NCI-H2107 (cell line): ENCODE results near the gene ABHD17B.
"Not testable (repeated sequence)": the region's sequence is repeated elsewhere in the genome, so short reads cannot be mapped to it uniquely, and the experiment has no call there.

Experiments
- DNase-seq: peaks from one replicate; lab custom pipeline; 2025; lab: John Stamatoyannopoulos, UW

Gene ABHD17B

DNA sequence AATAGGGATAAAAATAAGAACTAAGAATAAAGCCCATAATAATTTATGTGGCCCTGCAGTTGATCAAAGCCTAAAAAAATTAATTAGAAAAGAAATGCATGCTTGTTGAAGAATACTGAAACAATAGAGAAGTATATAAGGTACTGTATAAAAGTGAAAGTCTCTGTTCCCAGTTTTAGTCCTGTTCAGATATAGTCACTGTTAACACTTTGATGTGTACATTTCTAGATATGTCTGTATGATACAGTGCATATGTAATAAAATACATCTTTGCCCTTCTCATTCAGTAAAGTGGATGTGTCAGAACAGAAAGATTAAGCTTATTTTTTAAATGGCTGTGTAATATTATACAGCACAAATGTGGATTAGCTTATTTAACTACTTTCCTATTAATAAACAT is 4.5 kb upstream of the ABHD17B start:
- DNase-seq = no peak

- no peak for DNase-seq
Observed at GRCh38 chr9:71911908-71912335, 929 bp upstream of the ABHD17B start.

DNA sequence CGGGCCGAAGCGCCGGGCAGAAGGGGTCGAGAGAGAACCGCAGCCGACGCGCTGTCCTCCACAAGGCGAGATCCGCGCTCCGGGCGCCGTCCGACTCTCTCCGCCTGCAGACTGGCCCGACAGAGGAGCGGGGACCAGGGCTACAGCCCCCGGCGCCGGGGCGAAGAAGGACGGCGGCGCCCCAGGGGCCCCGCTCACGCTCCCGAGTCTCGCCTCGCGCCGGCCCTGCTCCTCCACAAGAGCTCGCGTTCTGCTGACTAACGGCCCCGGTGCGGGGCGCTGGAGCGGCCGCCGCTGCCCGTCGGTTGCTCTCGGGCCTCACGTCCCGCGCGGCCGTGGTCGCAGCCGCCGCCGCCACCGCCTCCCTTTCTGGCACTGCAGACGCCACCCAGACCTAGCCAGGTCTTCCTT is 338 bp downstream of the ABHD17B start:
- no peak for DNase-seq

- no peak for DNase-seq
Observed at GRCh38 chr9:71909887-71910649, 925 bp downstream of the ABHD17B start.

- no peak for DNase-seq
Observed at GRCh38 chr9:71908825-71909224, 2.2 kb downstream of the ABHD17B start.

- no peak for DNase-seq
Observed at GRCh38 chr9:71904076-71904475, 6.9 kb downstream of the ABHD17B start.

GRCh38 chr9:71901695-71902597 is 9.0 kb downstream of the ABHD17B start:
- no peak for DNase-seq

DNA sequence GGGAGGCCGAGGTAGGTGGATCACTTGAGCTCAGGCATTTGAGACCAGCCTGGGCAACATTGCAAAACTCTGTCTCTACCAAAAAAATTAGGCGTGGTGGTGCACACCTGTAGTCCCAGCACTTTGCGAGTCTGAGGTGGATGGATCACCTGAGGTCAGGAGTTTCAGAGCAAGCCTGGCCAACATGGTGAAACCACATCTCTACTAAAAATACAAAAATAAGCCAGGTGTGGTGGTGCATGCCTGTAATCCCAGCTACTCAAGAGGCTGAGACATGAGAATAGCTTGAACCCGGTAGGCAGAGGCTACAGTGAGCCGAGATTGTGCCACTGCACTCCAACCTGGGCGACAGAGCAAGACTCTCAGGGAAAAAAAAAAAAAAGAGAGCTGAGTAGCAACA is 12.2 kb downstream of the ABHD17B start:
- not testable (repeated sequence) for DNase-seq

GRCh38 chr9:71897577-71897976 is 13.4 kb downstream of the ABHD17B start:
- no peak for DNase-seq

DNA sequence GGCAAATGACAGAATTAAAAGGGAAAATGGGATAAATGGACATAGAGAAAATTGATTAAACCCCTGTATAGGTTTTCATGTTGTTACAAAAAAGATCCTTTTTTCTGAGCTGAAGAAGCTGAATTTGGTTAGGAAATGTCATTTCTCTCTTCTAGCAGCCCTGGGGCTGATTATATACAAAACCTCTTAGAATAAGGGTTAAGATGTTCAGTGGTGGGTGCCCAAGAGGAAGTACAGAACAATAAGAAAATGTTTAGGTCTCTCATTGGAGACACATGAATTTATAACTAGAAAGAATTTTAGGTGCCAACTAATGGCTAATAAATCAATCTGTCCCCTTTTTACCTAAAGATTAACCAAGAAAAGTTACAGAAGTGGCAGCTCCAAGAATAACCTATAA is 14.2 kb downstream of the ABHD17B start:
- no peak for DNase-seq

DNA sequence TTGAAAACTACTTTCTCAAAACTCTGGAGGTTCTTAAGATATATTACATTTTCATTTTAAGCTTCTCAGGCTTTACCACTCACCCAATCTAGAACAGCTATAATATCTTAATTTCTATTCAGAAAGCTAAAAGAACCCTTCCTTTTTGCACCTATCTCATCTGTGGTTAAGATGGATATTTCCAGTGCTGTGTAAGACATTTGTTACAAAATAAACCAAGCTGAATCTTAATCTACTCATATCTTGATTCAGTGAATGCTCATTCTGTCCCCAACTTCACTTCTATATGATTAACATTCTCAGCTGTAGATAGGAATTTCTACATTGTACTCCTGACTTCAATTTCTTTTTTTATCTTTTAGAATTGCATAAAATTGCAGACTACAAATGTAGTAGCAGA is 15.0 kb downstream of the ABHD17B start:
- DNase-seq = no peak

DNA sequence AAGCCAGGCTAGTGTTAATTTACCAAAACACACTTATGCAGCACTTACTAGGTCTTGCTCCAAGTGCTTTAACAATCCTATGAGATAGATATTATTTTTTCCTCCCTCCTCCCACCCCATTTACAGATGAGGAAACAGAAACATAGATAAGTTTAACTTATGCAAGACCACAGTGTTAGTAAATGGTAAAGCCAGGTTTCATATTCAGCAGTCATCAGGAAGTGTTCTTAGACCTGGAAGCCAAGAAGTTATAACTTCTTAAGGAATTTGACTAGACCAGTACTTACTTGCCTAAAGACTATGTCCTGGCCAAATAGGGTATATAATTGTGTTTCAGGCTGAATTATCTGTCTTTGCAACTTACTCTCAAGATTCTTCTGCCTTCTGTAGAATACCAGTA is 15.9 kb downstream of the ABHD17B start:
- DNase-seq = no peak

DNA sequence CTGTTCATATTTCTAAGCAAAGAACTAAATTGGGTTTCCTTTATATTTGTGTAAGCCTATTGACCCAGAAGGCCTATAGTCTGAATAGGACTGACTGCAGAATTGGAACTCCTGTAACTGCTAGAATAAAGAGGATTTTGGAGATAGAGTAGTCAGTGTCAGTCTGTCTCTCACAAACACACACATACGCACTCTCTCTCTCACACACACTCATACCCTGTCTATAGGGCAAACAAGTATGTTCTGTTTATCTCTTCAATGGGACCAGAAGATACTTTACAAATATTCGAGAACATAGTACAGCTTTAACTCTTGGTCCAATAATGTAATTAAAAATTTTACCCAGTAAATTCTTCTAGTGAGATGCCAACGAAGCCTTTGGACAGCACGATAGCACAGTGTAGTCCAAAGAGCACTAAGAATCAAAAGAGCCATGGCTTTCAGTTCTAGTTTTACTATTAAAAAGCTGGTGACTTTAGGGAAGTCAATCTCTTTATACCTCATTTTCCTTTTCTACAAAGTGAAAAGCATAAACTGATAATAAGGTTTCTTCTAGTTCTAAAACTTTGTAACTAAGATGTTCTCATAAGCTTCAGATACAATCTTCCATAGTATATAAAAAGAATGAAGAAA is 19.3 kb downstream of the ABHD17B start:
- DNase-seq = no peak

DNA sequence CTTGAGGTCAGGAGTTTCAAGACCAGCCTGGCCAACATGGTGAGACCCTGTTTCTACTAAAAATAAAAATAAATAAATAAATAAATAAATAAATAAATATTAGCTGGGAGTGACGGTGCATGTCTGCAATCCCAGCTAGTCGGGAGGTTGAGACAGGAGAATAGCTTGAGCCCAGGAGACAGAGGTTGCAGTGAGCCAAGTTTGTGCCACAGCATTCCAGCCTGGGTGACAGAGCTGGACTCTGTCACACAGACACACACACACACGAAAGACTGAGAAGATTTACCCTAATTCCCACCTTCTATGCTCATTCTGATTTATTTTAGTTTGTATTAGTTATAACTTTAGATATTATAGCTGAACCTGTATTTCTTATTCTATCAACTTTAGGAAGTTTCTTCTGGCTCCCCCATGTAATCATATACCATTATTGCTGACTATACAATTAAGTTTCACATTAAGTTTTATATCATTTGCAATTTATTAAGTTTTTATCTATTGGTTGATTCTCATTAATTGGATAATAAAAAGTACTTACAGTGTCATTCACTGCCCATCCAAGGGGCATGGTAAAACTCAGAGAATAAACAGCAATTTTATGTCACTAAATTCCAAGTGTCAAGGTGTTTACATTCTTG is 20.8 kb downstream of the ABHD17B start:
- DNase-seq = no peak

DNA sequence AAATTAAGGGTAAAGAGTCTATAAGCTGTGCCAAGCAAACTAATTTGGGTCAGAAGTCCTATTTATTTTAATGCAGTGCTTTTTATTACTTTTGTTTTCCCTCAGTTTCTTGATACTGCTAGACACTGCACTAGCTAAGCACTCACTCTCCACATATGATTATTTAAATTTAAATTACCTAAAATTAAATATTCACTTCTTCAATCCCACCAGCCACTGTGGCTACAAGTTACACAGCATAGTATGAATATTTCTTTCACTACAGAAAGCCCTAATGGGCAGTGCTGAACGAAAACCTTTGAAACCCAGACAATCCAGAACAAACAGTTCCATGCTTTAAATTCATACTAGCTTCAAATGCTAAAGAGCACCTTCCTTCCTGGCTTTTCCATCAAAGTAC is 23.6 kb downstream of the ABHD17B start:
- no peak for DNase-seq

GRCh38 chr9:71886541-71886940 is 24.5 kb downstream of the ABHD17B start:
- no peak for DNase-seq

DNA sequence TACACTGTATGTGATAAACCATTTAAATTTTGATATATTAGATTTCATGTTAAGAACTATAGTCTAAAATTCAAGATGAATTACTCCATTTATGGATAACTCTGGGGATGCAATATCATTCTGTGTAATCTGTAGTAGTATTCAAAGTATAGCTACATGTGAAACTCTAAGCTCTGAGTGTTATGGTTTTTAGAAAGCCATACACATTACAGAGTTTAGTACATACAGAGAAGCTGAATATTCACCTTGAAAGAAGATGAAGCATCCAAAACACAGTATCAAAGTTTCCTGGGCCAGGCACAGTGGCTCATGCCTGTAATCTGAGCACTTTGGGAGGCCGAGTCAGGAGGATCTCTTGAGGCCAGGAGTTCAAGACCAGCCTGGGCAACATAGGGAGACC is 25.0 kb downstream of the ABHD17B start:
- no peak for DNase-seq

- DNase-seq = no peak
Observed at GRCh38 chr9:71885467-71885866, 25.5 kb downstream of the ABHD17B start.

GRCh38 chr9:71884005-71884404 is 27.0 kb downstream of the ABHD17B start:
- no peak for DNase-seq

DNA sequence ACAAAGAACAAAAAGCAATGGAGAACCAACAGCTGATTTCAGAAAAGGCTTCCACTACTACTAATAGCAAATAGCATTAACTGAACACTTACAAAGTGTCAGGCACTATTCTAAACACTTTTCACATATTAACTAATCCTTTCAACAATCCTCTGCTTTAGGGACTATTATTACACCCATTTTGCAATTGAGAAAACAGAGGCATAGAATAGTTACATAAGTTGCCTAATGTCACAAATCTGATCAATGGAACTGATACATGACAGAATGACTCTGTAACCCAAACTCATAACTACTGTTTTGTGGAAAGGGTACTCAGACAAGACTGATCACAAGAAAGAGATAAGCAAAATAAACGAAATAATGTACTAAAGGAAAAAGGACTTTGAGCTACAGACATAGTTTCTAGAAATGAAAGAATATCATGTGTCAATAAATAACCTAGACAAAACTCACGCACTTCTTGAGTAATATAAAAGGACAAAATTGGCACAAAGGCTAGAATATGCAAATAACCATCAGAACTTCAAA is 31.3 kb downstream of the ABHD17B start:
- no peak for DNase-seq

GRCh38 chr9:71878327-71879274 is 32.4 kb downstream of the ABHD17B start:
- no peak for DNase-seq
